HEK293 (cell line): ENCODE measurements around the gene TPM3.

Source experiments
- GLIS2 ChIP-seq: fragments of 450-650 bp; formaldehyde crosslinking; IDR thresholded peaks from 2 replicates; pipeline ENCODE4 v1.5.1; 2016; ENCODE audit warnings: missing biosample characterization, missing genetic modification characterization
- ZNF146 ChIP-seq: fragments of 450-650 bp; formaldehyde crosslinking; IDR thresholded peaks from 2 replicates; pipeline ENCODE4 v1.5.1; 2016; ENCODE audit warnings: missing biosample characterization, missing genetic modification characterization
- ZNF19 ChIP-seq: fragments of 450-650 bp; formaldehyde crosslinking; IDR thresholded peaks from 2 replicates; pipeline ENCODE4; 2016; ENCODE audit warnings: missing biosample characterization, missing genetic modification characterization, low read depth
- ZNF214 ChIP-seq: fragments of 450-650 bp; formaldehyde crosslinking; IDR thresholded peaks from 2 replicates; pipeline ENCODE4 v1.5.1; 2017; ENCODE audit warnings: missing biosample characterization, mild to moderate bottlenecking, missing genetic modification characterization, borderline replicate concordance
- ZNF707 ChIP-seq: fragments of 450-650 bp; formaldehyde crosslinking; IDR thresholded peaks from 2 replicates; pipeline ENCODE4 v1.5.1; 2016; ENCODE audit warnings: missing biosample characterization, missing genetic modification characterization
- ZNF785 ChIP-seq: fragments of 450-650 bp; formaldehyde crosslinking; IDR thresholded peaks from 2 replicates; pipeline ENCODE4 v1.5.1; 2016; ENCODE audit warnings: missing biosample characterization, missing genetic modification characterization
- TF ChIP-seq, protein P1 (sequence below): fragments of 450-650 bp; formaldehyde crosslinking; IDR thresholded peaks from 2 replicates; pipeline ENCODE4 v1.5.1; 2016; ENCODE audit warnings: missing biosample characterization, missing genetic modification characterization
- TF ChIP-seq, protein P2 (sequence below): fragments of 450-650 bp; formaldehyde crosslinking; IDR thresholded peaks from 2 replicates; pipeline ENCODE4 v1.5.1; 2017; ENCODE audit warnings: missing biosample characterization, missing genetic modification characterization
- TF ChIP-seq, protein P3 (sequence below): fragments of 450-650 bp; formaldehyde crosslinking; IDR thresholded peaks from 2 replicates; pipeline ENCODE4 v1.5.1; 2016; ENCODE audit warnings: missing biosample characterization, missing genetic modification characterization

DNA sequence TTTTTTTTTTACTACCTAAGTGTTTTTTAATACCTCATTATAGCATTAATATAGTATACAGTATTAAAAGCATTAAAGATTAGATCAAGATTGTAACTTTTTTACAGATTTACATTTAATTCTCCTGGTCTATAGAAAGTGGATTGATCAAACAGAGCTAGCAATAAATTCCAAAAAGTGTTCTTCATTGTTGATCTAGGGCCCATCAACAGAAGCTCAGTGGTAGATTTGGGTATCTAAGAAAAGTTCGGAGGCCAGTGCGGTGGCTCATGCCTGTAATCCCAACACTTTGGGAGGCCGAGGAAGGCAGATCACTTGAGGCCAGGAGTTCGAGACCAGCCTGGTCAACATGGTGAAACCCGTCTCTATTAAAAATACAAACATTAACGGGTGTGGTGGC lies 49.5 kb downstream of the TPM3 start:
- TF ChIP-seq ZNF707 (tag by site-specific recombination) (no peak), ZNF146 (no peak), ZNF214 (no peak), ZNF785 (tag by site-specific recombination) (no peak), ZNF19 (no peak), GLIS2 (tag by site-specific recombination) (no peak)
- TF ChIP-seq, protein P1, sequence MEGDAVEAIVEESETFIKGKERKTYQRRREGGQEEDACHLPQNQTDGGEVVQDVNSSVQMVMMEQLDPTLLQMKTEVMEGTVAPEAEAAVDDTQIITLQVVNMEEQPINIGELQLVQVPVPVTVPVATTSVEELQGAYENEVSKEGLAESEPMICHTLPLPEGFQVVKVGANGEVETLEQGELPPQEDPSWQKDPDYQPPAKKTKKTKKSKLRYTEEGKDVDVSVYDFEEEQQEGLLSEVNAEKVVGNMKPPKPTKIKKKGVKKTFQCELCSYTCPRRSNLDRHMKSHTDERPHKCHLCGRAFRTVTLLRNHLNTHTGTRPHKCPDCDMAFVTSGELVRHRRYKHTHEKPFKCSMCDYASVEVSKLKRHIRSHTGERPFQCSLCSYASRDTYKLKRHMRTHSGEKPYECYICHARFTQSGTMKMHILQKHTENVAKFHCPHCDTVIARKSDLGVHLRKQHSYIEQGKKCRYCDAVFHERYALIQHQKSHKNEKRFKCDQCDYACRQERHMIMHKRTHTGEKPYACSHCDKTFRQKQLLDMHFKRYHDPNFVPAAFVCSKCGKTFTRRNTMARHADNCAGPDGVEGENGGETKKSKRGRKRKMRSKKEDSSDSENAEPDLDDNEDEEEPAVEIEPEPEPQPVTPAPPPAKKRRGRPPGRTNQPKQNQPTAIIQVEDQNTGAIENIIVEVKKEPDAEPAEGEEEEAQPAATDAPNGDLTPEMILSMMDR (tag by site-specific recombination): no peak
- TF ChIP-seq, protein P2, sequence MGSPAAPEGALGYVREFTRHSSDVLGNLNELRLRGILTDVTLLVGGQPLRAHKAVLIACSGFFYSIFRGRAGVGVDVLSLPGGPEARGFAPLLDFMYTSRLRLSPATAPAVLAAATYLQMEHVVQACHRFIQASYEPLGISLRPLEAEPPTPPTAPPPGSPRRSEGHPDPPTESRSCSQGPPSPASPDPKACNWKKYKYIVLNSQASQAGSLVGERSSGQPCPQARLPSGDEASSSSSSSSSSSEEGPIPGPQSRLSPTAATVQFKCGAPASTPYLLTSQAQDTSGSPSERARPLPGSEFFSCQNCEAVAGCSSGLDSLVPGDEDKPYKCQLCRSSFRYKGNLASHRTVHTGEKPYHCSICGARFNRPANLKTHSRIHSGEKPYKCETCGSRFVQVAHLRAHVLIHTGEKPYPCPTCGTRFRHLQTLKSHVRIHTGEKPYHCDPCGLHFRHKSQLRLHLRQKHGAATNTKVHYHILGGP (tag by site-specific recombination): no peak
- TF ChIP-seq, protein P3, sequence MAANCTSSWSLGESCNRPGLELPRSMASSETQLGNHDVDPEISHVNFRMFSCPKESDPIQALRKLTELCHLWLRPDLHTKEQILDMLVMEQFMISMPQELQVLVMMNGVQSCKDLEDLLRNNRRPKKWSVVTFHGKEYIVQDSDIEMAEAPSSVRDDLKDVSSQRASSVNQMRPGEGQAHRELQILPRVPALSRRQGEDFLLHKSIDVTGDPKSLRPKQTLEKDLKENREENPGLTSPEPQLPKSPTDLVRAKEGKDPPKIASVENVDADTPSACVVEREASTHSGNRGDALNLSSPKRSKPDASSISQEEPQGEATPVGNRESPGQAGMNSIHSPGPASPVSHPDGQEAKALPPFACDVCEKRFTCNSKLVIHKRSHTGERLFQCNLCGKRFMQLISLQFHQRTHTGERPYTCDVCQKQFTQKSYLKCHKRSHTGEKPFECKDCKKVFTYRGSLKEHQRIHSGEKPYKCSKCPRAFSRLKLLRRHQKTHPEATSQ (tag by site-specific recombination): no peak
